Skeletal muscle tissue (tissue), 4 donors: Measurements from ENCODE around the gene CCDC88B. TPM values are rescaled to one million over a fixed set of nuclear protein-coding genes. Genes with fewer than 3 reads are reported as not detected.

Source experiments
- H3K27ac ChIP-seq: one replicate; pipeline ENCODE4 v1.7.0; 2013; ENCODE audit warnings: mild to moderate bottlenecking, low read depth, low read length, inconsistent platforms
- H3K27me3 ChIP-seq, 3 donors: one replicate each; pipeline ENCODE4 v1.7.0; 2013; ENCODE audit warnings: low read length in 3 of 3; ENCODE audit not compliant: control insufficient read depth in 3 of 3, insufficient read depth in 3 of 3
- H3K36me3 ChIP-seq, 3 donors: one replicate each; pipeline ENCODE4 v1.7.0; 2013; ENCODE audit warnings: low read length in 3 of 3; ENCODE audit not compliant: control insufficient read depth in 3 of 3, insufficient read depth in 3 of 3
- H3K4me1 ChIP-seq, 3 donors: one replicate each; pipeline ENCODE4 v1.7.0; 2013; ENCODE audit warnings: low read length in 3 of 3, mild to moderate bottlenecking in 3 of 3; ENCODE audit not compliant: control insufficient read depth in 3 of 3, insufficient read depth in 3 of 3
- H3K4me3 ChIP-seq, 3 donors: one replicate each; pipeline ENCODE4 v1.7.0; 2013; ENCODE audit warnings: low read length in 3 of 3
- H3K9ac ChIP-seq, 3 donors: one replicate each; pipeline ENCODE4 v1.7.0; 2013; ENCODE audit warnings: low read length in 3 of 3, mild to moderate bottlenecking in 3 of 3, moderate library complexity in 2 of 3, low read depth in 1 of 3
- H3K9me3 ChIP-seq, 3 donors: one replicate each; pipeline ENCODE4 v1.7.0; 2013; ENCODE audit warnings: low read length in 3 of 3; ENCODE audit not compliant: control insufficient read depth in 3 of 3
- total RNA-seq: library from RNA; depleted of rRNA; stranded (reverse); fragments of >200 nt; gene quantifications from one replicate; pipeline ENCODE4 v1.2.3, GENCODE V29; 2014
- donor health status: Osteomylitis.

Gene CCDC88B
- total RNA-seq, 1 donor from 2014 or later, result 2.6 TPM

GRCh38 chr11:64390558-64390957 is 50.6 kb downstream of the CCDC88B start:
- Histone ChIP-seq H3K27ac (no peak overlapping the region), H3K36me3 (no peaks in the 10 kb centered on the region), H3K9ac (no peak overlapping the region), H3K4me1 (peaks cover under 1 to 4% (median 3%) of the 10 kb centered on the region in 3 donors), H3K9me3 (no peaks in the 10 kb centered on the region), H3K4me3 (no peak overlapping the region), H3K27me3 (no peaks in the 10 kb centered on the region)

GRCh38 chr11:64391839-64392238 is 51.8 kb downstream of the CCDC88B start:
- Histone ChIP-seq H3K4me3 (no peak overlapping the region), H3K36me3 (no peaks in the 10 kb centered on the region), H3K4me1 (peaks cover 5 to 6% (median 5%) of the 10 kb centered on the region in 3 donors), H3K9me3 (no peaks in the 10 kb centered on the region), H3K27me3 (no peaks in the 10 kb centered on the region), H3K9ac (no peak overlapping the region), H3K27ac (no peak overlapping the region)

GRCh38 chr11:64395545-64396078 is 55.6 kb downstream of the CCDC88B start:
- Histone ChIP-seq H3K9ac (no peak overlapping the region), H3K27me3 (peaks cover 0 to 8% (median 3%) of the 10 kb centered on the region in 3 donors), H3K36me3 (no peaks in the 10 kb centered on the region), H3K9me3 (no peaks in the 10 kb centered on the region), H3K27ac (no peak overlapping the region), H3K4me1 (peaks cover 5 to 8% (median 5%) of the 10 kb centered on the region in 3 donors), H3K4me3 (no peak overlapping the region)

- Histone ChIP-seq H3K27me3 (peaks cover 0 to 9% (median 3%) of the 10 kb centered on the region in 3 donors), H3K4me3 (no peak overlapping the region), H3K27ac (no peak overlapping the region), H3K9me3 (no peaks in the 10 kb centered on the region), H3K4me1 (peaks cover 5 to 8% (median 5%) of the 10 kb centered on the region in 3 donors), H3K9ac (no peak overlapping the region), H3K36me3 (no peaks in the 10 kb centered on the region)
Observed at GRCh38 chr11:64396079-64396591, 56.1 kb downstream of the CCDC88B start.

- H3K27ac ChIP-seq, result no peak overlapping the region
- H3K4me3 ChIP-seq, result no peak overlapping the region
- peaks cover 0 to 10% (median 3%) of the 10 kb centered on the region in 3 donors for H3K27me3 ChIP-seq
- peaks cover 3 to 8% (median 5%) of the 10 kb centered on the region in 3 donors for H3K4me1 ChIP-seq
- H3K9ac ChIP-seq, result no peak overlapping the region
- no peaks in the 10 kb centered on the region for H3K36me3 ChIP-seq
- H3K9me3 ChIP-seq, result no peaks in the 10 kb centered on the region
Observed at GRCh38 chr11:64400102-64400501, 60.1 kb downstream of the CCDC88B start.

GRCh38 chr11:64400667-64401066 is 60.7 kb downstream of the CCDC88B start:
- Histone ChIP-seq H3K27ac (no peak overlapping the region), H3K4me3 (no peak overlapping the region), H3K9me3 (no peaks in the 10 kb centered on the region), H3K36me3 (no peaks in the 10 kb centered on the region), H3K4me1 (peaks cover 1 to 8% (median 2%) of the 10 kb centered on the region in 3 donors), H3K27me3 (peaks cover 0 to 10% (median 3%) of the 10 kb centered on the region in 3 donors), H3K9ac (no peak overlapping the region)

- no peaks in the 10 kb centered on the region for H3K9me3 ChIP-seq
- H3K36me3 ChIP-seq, result no peaks in the 10 kb centered on the region
- H3K9ac ChIP-seq, result no peak overlapping the region
- no peak overlapping the region for H3K27ac ChIP-seq
- H3K4me1 ChIP-seq, result peaks cover 4 to 7% (median 5%) of the 10 kb centered on the region in 3 donors
- peaks cover 0 to 13% (median 3%) of the 10 kb centered on the region in 3 donors for H3K27me3 ChIP-seq
- H3K4me3 ChIP-seq, result no peak overlapping the region
Observed at GRCh38 chr11:64401775-64402174, 61.8 kb downstream of the CCDC88B start.

- no peaks in the 10 kb centered on the region for H3K36me3 ChIP-seq
- H3K4me1 ChIP-seq, result peaks cover 4 to 7% (median 5%) of the 10 kb centered on the region in 3 donors
- H3K9me3 ChIP-seq, result no peaks in the 10 kb centered on the region
Observed at GRCh38 chr11:64403106-64403505, 63.1 kb downstream of the CCDC88B start.

GRCh38 chr11:64406221-64406946 is 66.4 kb downstream of the CCDC88B start:
- no peaks in the 10 kb centered on the region for H3K36me3 ChIP-seq
- H3K27ac ChIP-seq, result no peak overlapping the region
- no peak overlapping the region for H3K9ac ChIP-seq
- H3K4me3 ChIP-seq, result no peak overlapping the region
- H3K4me1 ChIP-seq, result peaks cover 5 to 7% (median 6%) of the 10 kb centered on the region in 3 donors
- H3K9me3 ChIP-seq, result no peaks in the 10 kb centered on the region
- H3K27me3 ChIP-seq, result peaks cover 5 to 10% (median 8%) of the 10 kb centered on the region in 3 donors

More at GRCh38 chr11:64403106-64403505, 63.1 kb downstream of the CCDC88B start:
- H3K27me3 ChIP-seq, result peaks cover 0 to 9% (median 3%) of the 10 kb centered on the region in 3 donors
- H3K9ac ChIP-seq, result no peak overlapping the region
- no peak overlapping the region for H3K4me3 ChIP-seq
- no peak overlapping the region for H3K27ac ChIP-seq
